Activated CD4-positive, alpha-beta T cell treated with anti-CD3 and anti-CD28 coated beads, Interleukin-2, amount 50 U/mL, for 24 hours (primary cell): Measurements from ENCODE around the gene C6orf141.

Experiments
- DNase-seq, 2 donors: peaks; one replicate each; pipeline ENCODE4 v3.0.0-alpha.2; 2020; ENCODE audit warnings: low read depth in 1 of 2, low spot score in 1 of 2

The C6orf141 gene

GRCh38 chr6:49550492-49551077 lies at the start of gene C6orf141:
C6orf141 (plus strand) TSS chr6:49550668; CDS start chr6:49550793, 125 bp downstream.
- DNase-seq: peak; percentile 4 to 17

DNA sequence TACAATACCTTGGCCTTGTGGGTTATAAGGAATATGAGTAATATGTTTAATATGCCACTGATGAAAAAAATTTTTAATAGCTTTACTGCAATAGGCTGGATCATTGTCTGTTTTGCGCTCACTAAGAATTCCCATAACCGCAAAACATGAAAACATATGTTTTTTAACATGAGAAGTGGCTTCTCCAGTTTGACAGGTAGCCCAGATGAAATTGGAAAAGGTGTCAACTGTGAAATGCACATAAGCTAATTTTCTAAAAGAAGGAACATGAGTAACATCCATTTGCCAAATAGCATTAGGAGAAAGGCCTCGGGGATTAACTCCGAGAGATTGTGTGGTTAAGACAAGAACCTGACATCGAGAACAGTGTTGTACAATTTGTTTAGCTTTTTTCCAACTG lies 45.8 kb upstream of the C6orf141 start:
- no peak for DNase-seq

DNA sequence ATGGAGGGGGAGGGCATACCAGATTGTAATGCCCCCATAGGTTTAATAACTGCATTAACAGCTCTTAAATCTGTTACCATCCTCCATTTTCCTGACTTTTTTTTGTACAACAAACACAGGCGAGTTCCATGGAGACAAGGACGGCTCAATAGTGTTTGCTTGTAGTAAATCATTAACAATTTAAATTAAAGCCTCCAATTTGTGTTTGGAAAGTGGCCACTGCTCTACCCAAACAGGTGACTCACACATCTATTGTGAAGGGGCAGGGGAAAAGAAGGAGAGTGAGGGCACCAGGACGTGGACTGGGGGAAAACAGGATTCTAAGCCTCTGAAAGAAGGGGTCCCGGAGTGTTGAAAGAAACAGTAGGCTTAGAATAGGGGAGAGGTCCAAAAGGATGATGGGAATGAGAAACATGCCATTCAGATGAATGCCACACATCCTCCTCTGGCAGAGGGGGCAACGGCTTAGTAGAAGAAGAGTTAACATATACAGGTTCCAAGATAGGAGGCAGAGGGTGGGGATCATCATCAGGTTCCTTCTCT lies 43.8 kb upstream of the C6orf141 start:
- no peak for DNase-seq

DNA sequence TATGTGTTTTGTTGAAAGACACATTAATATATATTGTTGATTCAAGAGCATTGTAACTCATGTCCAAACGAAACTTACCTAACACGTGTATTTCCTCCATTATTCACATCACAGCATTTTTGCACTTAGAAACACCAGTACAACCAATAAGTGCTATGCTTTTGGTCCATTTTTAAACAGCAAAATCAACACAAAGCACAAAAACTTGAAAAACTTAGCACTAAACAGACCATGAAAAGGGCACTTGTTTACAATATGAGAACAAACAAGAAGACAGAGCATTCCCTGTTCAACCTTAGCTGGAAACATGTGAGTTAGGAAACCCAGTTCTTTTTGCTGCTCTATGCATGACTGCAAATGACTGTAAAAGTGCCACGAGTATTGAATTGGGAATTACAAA lies 41.1 kb upstream of the C6orf141 start:
- no peak for DNase-seq

- no peak for DNase-seq
These were observed 37.1 kb upstream of the C6orf141 start for GRCh38 chr6:49513153-49513989.

GRCh38 chr6:49514571-49515484 lies 35.6 kb upstream of the C6orf141 start:
- no peak for DNase-seq

- DNase-seq: no peak
These were observed 34.9 kb upstream of the C6orf141 start for GRCh38 chr6:49515485-49516146.

- DNase-seq: no peak
These were observed 34.3 kb upstream of the C6orf141 start for GRCh38 chr6:49516147-49516505.

DNA sequence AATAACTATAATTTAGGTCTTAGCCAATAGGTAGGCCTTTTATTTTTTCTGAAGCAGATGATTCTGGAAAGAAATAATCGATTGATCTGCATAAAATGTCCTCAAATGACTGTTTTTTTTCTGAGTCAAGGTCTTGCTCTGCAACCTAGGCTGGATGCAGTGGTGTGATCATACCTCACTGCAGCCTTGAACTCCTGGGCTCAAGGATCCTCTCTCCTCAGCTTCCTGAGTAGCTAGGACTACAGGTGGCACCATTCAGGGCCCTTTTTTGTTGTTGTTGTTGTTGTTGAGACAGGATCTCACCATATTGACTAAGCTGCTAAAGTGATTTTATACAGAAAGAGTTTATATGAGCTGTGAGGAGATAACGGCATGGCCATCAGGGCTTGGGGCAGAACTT lies 32.5 kb upstream of the C6orf141 start:
- DNase-seq: no peak

GRCh38 chr6:49519660-49520059 lies 30.8 kb upstream of the C6orf141 start:
- DNase-seq: no peak

- DNase-seq: no peak
These were observed 27.5 kb upstream of the C6orf141 start for GRCh38 chr6:49522710-49523593.

DNA sequence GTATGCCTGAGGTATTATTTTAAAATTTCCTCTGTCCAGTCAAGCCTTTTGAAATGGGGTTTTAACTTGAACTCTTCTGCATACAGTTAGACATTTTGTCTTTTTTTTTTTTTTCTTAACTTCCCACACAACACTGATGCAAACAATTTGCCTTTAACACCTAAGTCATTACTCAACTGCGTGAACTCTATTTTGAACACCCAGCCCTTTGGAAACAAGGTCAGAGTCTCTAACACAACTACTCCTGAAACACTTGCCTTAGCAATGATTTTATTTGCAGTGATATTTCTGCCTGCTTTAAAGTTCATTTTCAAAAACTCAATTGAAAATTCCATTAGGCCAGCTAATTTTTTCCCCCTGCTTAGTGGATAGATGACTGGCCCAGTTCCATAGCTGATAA lies 26.6 kb upstream of the C6orf141 start:
- DNase-seq: no peak

DNA sequence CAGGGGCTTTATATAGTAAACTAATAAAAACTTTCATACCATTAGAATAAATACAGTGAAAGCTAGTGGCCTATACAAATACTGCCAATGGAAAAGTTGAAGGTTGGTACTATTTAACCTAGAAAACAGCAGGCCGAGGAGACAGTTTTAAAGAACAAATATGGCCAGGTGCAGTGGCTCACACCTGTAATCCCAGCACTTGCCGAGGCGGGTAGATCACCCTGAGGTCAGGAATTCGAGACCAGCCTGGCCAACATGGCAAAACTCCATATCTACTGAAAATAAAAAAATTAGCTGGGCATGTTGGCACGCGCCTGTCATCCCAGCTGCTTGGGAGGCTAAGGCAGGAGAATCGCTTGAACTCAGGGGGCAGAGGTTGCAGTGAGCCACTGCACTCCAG lies 25.9 kb upstream of the C6orf141 start:
- no peak for DNase-seq

- DNase-seq: no peak
These were observed 23.9 kb upstream of the C6orf141 start for GRCh38 chr6:49526598-49526997.

DNA sequence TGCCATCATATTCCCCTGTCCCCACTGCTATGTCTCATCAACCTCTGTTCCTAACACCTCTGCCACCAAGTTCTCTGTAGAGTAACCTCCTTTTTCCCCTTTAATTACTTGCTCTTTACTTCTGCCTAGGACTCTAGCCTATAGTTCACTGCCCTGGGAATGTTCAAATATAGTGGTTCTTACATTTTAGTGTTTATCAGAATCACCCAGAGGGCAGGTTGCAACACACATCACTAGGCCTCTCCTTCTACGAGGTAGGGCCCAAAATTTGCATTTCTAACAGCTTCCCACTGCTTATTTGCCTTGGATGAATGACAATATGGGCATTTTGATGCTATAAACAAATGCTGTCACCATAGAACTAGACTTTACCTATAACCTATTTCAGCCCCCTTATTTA lies 23.1 kb upstream of the C6orf141 start:
- no peak for DNase-seq

DNA sequence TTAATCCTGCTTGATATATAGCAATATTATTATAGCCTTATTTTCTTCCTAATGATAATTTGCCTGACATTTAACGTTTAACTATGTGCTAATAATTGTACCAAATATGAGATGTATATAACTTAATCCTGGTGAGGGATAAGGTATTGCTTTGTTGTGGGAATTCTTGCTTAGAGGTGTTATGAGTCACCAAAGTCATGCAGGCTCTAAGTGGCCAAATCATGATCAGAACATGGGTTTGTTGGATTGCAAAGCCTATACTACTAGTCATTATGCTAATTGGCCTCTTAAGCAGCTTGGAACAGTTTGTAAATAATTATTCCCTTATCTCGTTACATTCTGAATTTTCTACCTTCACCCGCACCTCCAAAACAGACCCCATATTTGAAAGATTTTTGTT lies 21.9 kb upstream of the C6orf141 start:
- DNase-seq: no peak

DNA sequence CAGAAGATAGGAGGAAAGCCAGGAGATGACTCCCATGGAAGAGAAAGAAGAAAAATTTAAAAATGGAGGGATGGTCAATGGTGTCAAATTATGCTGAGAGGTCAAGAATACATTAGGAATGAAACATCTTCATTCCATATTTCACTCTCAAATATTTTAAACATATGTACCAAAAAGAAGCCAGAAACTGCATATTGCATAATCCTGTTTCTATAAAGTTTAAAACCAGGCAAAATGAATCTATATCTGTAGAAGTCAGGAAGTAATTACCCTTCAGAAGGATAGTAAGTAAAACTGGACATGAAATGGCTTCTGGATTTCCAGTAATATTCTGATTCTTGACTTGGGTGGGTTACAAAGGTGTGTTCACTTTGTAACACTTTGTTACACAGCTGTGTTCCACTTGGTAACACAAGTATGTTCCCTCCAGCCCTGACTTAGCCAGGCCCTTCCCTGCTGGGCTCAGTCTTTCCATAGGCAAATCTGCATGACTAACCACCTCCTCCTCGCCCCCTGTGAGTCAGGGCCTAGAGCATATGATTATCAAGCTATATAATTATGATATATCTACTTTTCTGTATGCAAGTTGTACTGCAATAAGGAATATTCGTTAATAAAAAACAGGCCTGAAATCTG lies 20.2 kb upstream of the C6orf141 start:
- no peak for DNase-seq

DNA sequence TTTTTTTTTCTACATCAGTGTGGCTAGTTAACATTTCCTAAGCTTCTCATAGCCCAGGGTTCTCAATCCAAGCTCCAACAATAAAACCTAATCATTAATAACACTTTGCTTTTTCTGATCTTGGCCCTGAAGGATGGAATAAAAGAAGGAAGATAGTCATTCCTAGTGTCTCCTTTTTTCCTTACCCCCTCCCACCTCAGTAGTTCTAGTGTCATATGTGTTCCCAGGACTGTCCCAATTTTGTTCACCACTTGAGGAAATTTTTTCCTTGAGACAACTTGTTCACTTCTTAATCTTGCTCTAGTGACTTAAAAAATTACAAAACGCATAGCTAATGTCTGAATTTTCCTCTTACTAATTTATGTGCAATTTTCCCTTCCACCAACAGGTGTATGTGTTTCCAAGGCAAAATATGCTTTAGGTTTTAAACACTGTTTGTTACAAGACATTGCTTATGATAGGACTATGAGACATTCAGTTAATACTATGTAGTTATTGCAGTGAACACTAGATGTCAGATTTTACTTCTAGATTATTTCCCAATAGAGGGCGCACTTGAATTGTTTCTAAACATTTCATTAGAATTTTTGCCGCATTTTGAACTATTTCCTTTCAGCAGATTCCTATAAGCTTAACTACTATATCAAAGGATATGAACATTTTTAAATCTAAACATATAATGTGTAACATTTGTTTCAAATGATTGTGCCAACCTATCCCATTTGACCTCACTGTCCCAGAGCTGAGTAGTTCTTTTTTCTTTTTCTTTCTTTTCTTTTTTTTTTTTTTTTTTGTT lies 18.5 kb upstream of the C6orf141 start:
- DNase-seq: no peak

DNA sequence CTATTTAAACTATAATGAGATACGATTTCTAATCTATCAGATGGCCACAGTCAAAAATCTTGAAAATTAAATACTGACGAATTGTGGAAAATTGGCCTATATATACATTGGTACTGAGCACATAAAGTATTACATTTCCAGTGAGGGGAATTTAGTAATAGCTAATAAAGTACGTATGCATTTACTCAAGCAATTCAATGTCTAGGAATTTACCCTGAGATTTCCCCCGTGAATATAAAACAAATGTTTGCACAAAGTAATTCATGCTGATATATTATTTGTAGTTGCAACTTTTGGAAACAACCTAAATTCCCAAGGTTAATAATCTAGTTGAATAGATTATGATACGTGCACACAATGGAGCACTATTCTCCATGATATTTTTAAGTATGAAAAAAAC lies 14.7 kb upstream of the C6orf141 start:
- DNase-seq: no peak
